A673 (cell line): ENCODE results near the gene PPP4R3C.
"Not testable (repeated sequence)": the region's sequence is repeated elsewhere in the genome, so short reads cannot be mapped to it uniquely, and the experiment has no call there.

Experiments used
- EZH2 ChIP-seq: fragments of 200-600 bp; sonication (generic); IDR thresholded peaks from 2 replicates; pipeline ENCODE4 v1.6.1; 2017; ENCODE audit warnings: borderline replicate concordance, low read depth, mild to moderate bottlenecking, mixed read lengths, antibody characterized with exemption, low read length; ENCODE audit not compliant: poor library complexity, severe bottlenecking
- TF ChIP-seq, protein P1 (sequence below): fragments of 300-800, 200-600 bp; sonication (generic); conservative IDR thresholded peaks from 2 replicates; pipeline ENCODE4 v1.5.1; 2017; ENCODE audit warnings: low read depth, mild to moderate bottlenecking, antibody characterized with exemption, low read length, moderate library complexity, mixed read lengths

GRCh38 chrX:27459129-27459528 lies 4.0 kb downstream of the PPP4R3C start:
- TF ChIP-seq, protein P1, sequence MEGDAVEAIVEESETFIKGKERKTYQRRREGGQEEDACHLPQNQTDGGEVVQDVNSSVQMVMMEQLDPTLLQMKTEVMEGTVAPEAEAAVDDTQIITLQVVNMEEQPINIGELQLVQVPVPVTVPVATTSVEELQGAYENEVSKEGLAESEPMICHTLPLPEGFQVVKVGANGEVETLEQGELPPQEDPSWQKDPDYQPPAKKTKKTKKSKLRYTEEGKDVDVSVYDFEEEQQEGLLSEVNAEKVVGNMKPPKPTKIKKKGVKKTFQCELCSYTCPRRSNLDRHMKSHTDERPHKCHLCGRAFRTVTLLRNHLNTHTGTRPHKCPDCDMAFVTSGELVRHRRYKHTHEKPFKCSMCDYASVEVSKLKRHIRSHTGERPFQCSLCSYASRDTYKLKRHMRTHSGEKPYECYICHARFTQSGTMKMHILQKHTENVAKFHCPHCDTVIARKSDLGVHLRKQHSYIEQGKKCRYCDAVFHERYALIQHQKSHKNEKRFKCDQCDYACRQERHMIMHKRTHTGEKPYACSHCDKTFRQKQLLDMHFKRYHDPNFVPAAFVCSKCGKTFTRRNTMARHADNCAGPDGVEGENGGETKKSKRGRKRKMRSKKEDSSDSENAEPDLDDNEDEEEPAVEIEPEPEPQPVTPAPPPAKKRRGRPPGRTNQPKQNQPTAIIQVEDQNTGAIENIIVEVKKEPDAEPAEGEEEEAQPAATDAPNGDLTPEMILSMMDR, result not testable (repeated sequence)
- TF ChIP-seq EZH2, result not testable (repeated sequence)
